SU-DHL-6 (cell line): Measurements from ENCODE around the gene IFITM5.

ENCODE experiments used
- H2AFZ ChIP-seq: fragments of 200-600 bp; sonication (generic); 2 replicates; pipeline ENCODE4 v1.6.1; 2014; ENCODE audit warnings: low read depth, mild to moderate bottlenecking, moderate library complexity, mixed read lengths, antibody characterized with exemption, low read length; ENCODE audit not compliant: severe bottlenecking
- H3F3A ChIP-seq: fragments of 200-600 bp; shearing (Covaris generic); 2 replicates; pipeline ENCODE4 v1.6.0; 2016; ENCODE audit warnings: antibody characterized with exemption, mild to moderate bottlenecking; ENCODE audit not compliant: insufficient read depth
- H3K27ac ChIP-seq: fragments of 200-600 bp; sonication (generic); 2 replicates; pipeline ENCODE4 v1.5.1; 2016; ENCODE audit warnings: low read depth, mild to moderate bottlenecking, low read length, moderate library complexity, mixed read lengths
- H3K27me3 ChIP-seq: fragments of 200-600 bp; sonication (generic), shearing (Covaris generic); 2 replicates; pipeline ENCODE4 v1.6.0; 2014; ENCODE audit warnings: mild to moderate bottlenecking, low read length
- H3K36me3 ChIP-seq: fragments of 200-600 bp; sonication (generic); 2 replicates; pipeline ENCODE4 v1.6.1; 2014; ENCODE audit warnings: mild to moderate bottlenecking, low read length, mixed read lengths
- H3K4me2 ChIP-seq: fragments of 300-600, 200-600 bp; shearing (Covaris generic), sonication (generic); 2 replicates; pipeline ENCODE4 v1.6.0; 2014; ENCODE audit warnings: low read length, low read depth, mild to moderate bottlenecking; ENCODE audit not compliant: poor library complexity, severe bottlenecking
- H3K4me3 ChIP-seq: fragments of 200-600 bp; sonication (generic); 2 replicates; pipeline ENCODE4 v1.5.1; 2014; ENCODE audit warnings: antibody characterized with exemption, low read length, mild to moderate bottlenecking, mixed read lengths; ENCODE audit not compliant: insufficient read depth, poor library complexity, severe bottlenecking
- H3K79me2 ChIP-seq: fragments of 200-600 bp; sonication (generic); 2 replicates; pipeline ENCODE4 v1.6.1; 2014; ENCODE audit warnings: mild to moderate bottlenecking, low read length, moderate library complexity; ENCODE audit not compliant: insufficient read depth
- H3K9ac ChIP-seq: fragments of 200-600 bp; sonication (generic); 2 replicates; pipeline ENCODE4 v1.7.0; 2014; ENCODE audit warnings: mild to moderate bottlenecking, low read length
- H3K9me2 ChIP-seq: fragments of 200-600 bp; sonication (generic); replicated peaks from 2 replicates; pipeline ENCODE4 v1.6.1; 2014; ENCODE audit warnings: low read length; ENCODE audit not compliant: insufficient read depth
- H3K9me3 ChIP-seq: fragments of 200-600 bp; sonication (generic); 2 replicates; pipeline ENCODE4 v1.6.1; 2014; ENCODE audit warnings: low read length, mixed read lengths; ENCODE audit not compliant: insufficient read depth
- H4K20me1 ChIP-seq: fragments of 200-600 bp; sonication (generic); 2 replicates; pipeline ENCODE4 v1.6.1; 2014; ENCODE audit warnings: low read depth, mild to moderate bottlenecking, antibody characterized with exemption, low read length, moderate library complexity, mixed read lengths
- EZH2phosphoT487 ChIP-seq: fragments of 200-600 bp; sonication (generic), shearing (Covaris generic); conservative IDR thresholded peaks from 2 replicates; pipeline ENCODE4 v1.6.1; 2018; ENCODE audit warnings: mild to moderate bottlenecking, antibody characterized with exemption, low read length, moderate library complexity, mixed read lengths
- TF ChIP-seq, protein P1 (sequence below): fragments of 200-600 bp; sonication (generic); IDR thresholded peaks from one replicate; pipeline ENCODE4 v1.5.1; 2017; ENCODE audit warnings: antibody characterized with exemption, mild to moderate bottlenecking, low read length, moderate library complexity; ENCODE audit not compliant: insufficient read depth, poor library complexity, severe bottlenecking

The IFITM5 gene

DNA sequence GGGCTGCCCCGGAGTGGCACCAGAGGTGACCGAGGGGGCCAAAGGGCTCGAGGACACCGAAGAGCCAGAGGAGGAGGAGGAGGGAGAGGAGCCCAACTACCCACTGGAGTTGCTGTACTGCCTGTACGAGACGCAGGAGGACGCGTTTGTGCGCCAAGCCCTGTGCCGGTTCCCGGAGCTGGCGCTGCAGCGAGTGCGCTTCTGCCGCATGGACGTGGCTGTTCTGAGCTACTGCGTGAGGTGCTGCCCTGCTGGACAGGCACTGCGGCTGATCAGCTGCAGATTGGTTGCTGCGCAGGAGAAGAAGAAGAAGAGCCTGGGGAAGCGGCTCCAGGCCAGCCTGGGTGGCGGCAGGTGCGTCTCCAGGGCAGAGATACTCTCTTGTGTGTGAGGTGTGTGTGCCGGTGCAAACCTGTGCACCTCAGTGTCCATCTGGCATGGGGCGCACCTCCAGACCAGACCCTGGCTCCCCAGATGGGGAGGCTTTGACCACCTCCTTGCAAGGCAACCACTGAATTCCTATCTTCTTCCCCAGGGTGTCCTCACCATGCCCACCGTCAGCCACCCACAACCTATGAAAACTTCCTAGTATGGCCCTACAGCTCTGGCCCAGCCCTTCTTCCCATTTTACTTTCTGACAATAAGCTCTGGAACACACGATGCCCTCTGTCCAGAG is 17.7 kb downstream of the IFITM5 start:
- Histone ChIP-seq H3K27me3 (no peaks in the 10 kb centered on the region), H3F3A (no peaks in the 10 kb centered on the region), H3K4me3 (no peak overlapping the region), H3K9ac (no peak overlapping the region), H3K4me2 (no peak overlapping the region), H3K79me2 (no peaks in the 10 kb centered on the region), H3K27ac (no peak overlapping the region), H3K36me3 (no peaks in the 10 kb centered on the region), H4K20me1 (no peaks in the 10 kb centered on the region), H3K9me3 (no peaks in the 10 kb centered on the region), H3K9me2 (no peaks in the 10 kb centered on the region), H2AFZ (no peak overlapping the region)
- no peak for TF ChIP-seq EZH2phosphoT487

DNA sequence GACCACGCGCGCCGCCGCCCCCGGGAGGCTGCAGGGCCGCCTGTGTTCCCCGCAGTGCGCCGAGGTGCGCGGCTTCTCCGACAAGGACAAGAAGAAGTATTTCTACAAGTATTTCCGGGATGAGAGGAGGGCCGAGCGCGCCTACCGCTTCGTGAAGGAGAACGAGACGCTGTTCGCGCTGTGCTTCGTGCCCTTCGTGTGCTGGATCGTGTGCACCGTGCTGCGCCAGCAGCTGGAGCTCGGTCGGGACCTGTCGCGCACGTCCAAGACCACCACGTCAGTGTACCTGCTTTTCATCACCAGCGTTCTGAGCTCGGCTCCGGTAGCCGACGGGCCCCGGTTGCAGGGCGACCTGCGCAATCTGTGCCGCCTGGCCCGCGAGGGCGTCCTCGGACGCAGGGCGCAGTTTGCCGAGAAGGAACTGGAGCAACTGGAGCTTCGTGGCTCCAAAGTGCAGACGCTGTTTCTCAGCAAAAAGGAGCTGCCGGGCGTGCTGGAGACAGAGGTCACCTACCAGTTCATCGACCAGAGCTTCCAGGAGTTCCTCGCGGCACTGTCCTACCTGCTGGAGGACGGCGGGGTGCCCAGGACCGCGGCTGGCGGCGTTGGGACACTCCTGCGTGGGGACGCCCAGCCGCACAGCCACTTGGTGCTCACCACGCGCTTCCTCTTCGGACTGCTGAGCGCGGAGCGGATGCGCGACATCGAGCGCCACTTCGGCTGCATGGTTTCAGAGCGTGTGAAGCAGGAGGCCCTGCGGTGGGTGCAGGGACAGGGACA is 18.4 kb downstream of the IFITM5 start:
- TF ChIP-seq EZH2phosphoT487 = no peak
- TF ChIP-seq, protein P1, sequence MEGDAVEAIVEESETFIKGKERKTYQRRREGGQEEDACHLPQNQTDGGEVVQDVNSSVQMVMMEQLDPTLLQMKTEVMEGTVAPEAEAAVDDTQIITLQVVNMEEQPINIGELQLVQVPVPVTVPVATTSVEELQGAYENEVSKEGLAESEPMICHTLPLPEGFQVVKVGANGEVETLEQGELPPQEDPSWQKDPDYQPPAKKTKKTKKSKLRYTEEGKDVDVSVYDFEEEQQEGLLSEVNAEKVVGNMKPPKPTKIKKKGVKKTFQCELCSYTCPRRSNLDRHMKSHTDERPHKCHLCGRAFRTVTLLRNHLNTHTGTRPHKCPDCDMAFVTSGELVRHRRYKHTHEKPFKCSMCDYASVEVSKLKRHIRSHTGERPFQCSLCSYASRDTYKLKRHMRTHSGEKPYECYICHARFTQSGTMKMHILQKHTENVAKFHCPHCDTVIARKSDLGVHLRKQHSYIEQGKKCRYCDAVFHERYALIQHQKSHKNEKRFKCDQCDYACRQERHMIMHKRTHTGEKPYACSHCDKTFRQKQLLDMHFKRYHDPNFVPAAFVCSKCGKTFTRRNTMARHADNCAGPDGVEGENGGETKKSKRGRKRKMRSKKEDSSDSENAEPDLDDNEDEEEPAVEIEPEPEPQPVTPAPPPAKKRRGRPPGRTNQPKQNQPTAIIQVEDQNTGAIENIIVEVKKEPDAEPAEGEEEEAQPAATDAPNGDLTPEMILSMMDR = no peak
- Histone ChIP-seq H3K4me3 (no peak overlapping the region), H3K9me3 (no peaks in the 10 kb centered on the region), H3F3A (no peaks in the 10 kb centered on the region), H3K9ac (no peak overlapping the region), H3K27me3 (no peaks in the 10 kb centered on the region), H3K9me2 (no peaks in the 10 kb centered on the region), H3K27ac (no peak overlapping the region), H3K36me3 (no peaks in the 10 kb centered on the region), H2AFZ (no peak overlapping the region), H3K4me2 (no peak overlapping the region), H4K20me1 (no peaks in the 10 kb centered on the region), H3K79me2 (no peaks in the 10 kb centered on the region)

DNA sequence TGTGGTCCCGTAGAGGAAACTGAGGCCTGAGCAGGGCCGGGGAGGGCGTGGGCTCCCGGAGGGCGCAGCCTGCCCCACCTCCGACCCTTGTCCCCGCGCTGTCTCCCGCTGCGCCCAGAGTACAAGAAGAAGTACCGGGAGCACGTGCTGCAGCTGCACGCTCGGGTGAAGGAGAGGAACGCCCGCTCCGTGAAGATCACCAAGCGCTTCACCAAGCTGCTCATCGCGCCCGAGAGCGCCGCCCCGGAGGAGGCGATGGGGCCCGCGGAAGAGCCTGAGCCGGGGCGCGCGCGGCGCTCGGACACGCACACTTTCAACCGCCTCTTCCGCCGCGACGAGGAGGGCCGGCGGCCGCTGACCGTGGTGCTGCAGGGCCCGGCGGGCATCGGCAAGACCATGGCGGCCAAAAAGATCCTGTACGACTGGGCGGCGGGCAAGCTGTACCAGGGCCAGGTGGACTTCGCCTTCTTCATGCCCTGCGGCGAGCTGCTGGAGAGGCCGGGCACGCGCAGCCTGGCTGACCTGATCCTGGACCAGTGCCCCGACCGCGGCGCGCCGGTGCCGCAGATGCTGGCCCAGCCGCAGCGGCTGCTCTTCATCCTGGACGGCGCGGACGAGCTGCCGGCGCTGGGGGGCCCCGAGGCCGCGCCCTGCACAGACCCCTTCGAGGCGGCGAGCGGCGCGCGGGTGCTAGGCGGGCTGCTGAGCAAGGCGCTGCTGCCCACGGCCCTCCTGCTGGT is 19.2 kb downstream of the IFITM5 start:
- TF ChIP-seq, protein P1 = no peak
- no peak for TF ChIP-seq EZH2phosphoT487
- Histone ChIP-seq H3K9me3 (no peaks in the 10 kb centered on the region), H3K27ac (no peak overlapping the region), H3K79me2 (no peaks in the 10 kb centered on the region), H3F3A (no peaks in the 10 kb centered on the region), H3K36me3 (no peaks in the 10 kb centered on the region), H3K9ac (no peak overlapping the region), H3K4me3 (no peak overlapping the region), H3K4me2 (no peak overlapping the region), H2AFZ (no peak overlapping the region), H4K20me1 (no peaks in the 10 kb centered on the region), H3K27me3 (no peaks in the 10 kb centered on the region), H3K9me2 (no peaks in the 10 kb centered on the region)
